Neural cell (in vitro differentiated cells): Measurements from ENCODE around the gene BCAR3. TPM values are rescaled to one million over a fixed set of nuclear protein-coding genes. Genes with fewer than 3 reads are reported as not detected.

Experiments
- H2AFZ ChIP-seq: fragments of 200-600, 300-800 bp; sonication (generic), shearing (Covaris generic); 2 replicates; pipeline ENCODE4 v1.6.0; 2014; ENCODE audit warnings: low read depth, mild to moderate bottlenecking, antibody characterized with exemption, low read length, moderate library complexity
- H3F3A ChIP-seq: fragments of 200-600 bp; shearing (Covaris generic); 2 replicates; pipeline ENCODE4 v1.6.1; 2016; ENCODE audit warnings: mild to moderate bottlenecking, moderate library complexity, mixed read lengths, antibody characterized with exemption, low read length; ENCODE audit not compliant: insufficient read depth, poor library complexity, severe bottlenecking
- H3K27ac ChIP-seq: fragments of 200-600, 300-800 bp; sonication (generic), shearing (Covaris generic); 2 replicates; pipeline ENCODE4 v1.5.1; 2014; ENCODE audit warnings: mild to moderate bottlenecking, low read length, moderate library complexity
- H3K27me3 ChIP-seq: fragments of 300-800, 200-600 bp; sonication (generic), shearing (Covaris generic); 2 replicates; pipeline ENCODE4 v1.6.0; 2014; ENCODE audit warnings: mild to moderate bottlenecking, low read depth, low read length, moderate library complexity; ENCODE audit not compliant: insufficient read depth
- H3K36me3 ChIP-seq: fragments of 300-800, 200-600 bp; sonication (generic), shearing (Covaris generic); 2 replicates; pipeline ENCODE4 v1.5.1; 2014; ENCODE audit warnings: mild to moderate bottlenecking, antibody characterized with exemption, low read length, moderate library complexity; ENCODE audit not compliant: insufficient read depth
- H3K4me2 ChIP-seq: fragments of 300-800, 200-600 bp; sonication (generic), shearing (Covaris generic); 2 replicates; pipeline ENCODE4 v1.6.0; 2014; ENCODE audit warnings: mild to moderate bottlenecking, low read length
- H3K4me3 ChIP-seq: fragments of 300-800, 200-600 bp; sonication (generic), shearing (Covaris generic); 2 replicates; pipeline ENCODE4 v1.5.1; 2014; ENCODE audit warnings: mild to moderate bottlenecking, low read length, moderate library complexity
- H3K79me2 ChIP-seq: fragments of 200-600 bp; shearing (Covaris generic); replicated peaks from 2 replicates; pipeline ENCODE4 v1.6.0; 2014; ENCODE audit warnings: mild to moderate bottlenecking, low read length, moderate library complexity; ENCODE audit not compliant: insufficient read depth
- H3K9ac ChIP-seq: fragments of 300-800, 200-600 bp; sonication (generic), shearing (Covaris generic); 2 replicates; pipeline ENCODE4 v1.6.1; 2016; ENCODE audit warnings: mild to moderate bottlenecking, low read length, mixed read lengths
- H3K9me2 ChIP-seq: fragments of 200-600 bp; shearing (Covaris generic); 2 replicates; pipeline ENCODE4 v1.6.1; 2016; ENCODE audit warnings: mild to moderate bottlenecking, low read length, mixed read lengths; ENCODE audit not compliant: insufficient read depth
- H3K9me3 ChIP-seq: fragments of 200-600, 300-800 bp; sonication (generic), shearing (Covaris generic); 2 replicates; pipeline ENCODE4 v1.6.1; 2016; ENCODE audit warnings: mild to moderate bottlenecking, mixed run types, low read length, moderate library complexity, mixed read lengths
- H4K20me1 ChIP-seq: fragments of 200-600 bp; shearing (Covaris generic); 2 replicates; pipeline ENCODE4 v1.6.1; 2016; ENCODE audit warnings: mild to moderate bottlenecking, mixed run types; ENCODE audit not compliant: insufficient read depth
- EP300 ChIP-seq: fragments of 450-650 bp; conservative IDR thresholded peaks from 2 replicates; pipeline ENCODE4 v1.6.1; 2014; ENCODE audit warnings: antibody characterized with exemption, mild to moderate bottlenecking, moderate library complexity; ENCODE audit not compliant: poor library complexity, severe bottlenecking
- EZH2 ChIP-seq: fragments of 200-600, 300-800 bp; shearing (Covaris generic), sonication (generic); IDR thresholded peaks from 2 replicates; pipeline ENCODE4 v1.6.1; 2014; ENCODE audit warnings: antibody characterized with exemption, low read length, borderline replicate concordance, mild to moderate bottlenecking; ENCODE audit not compliant: insufficient read depth, poor library complexity, severe bottlenecking
- MXI1 ChIP-seq: fragments of 450-650 bp; conservative IDR thresholded peaks from 2 replicates; pipeline ENCODE4 v1.6.1; 2014; ENCODE audit warnings: antibody characterized with exemption, mild to moderate bottlenecking; ENCODE audit not compliant: poor library complexity, severe bottlenecking
- POLR2AphosphoS5 ChIP-seq: IDR thresholded peaks from 2 replicates; pipeline ENCODE4 v1.6.1; 2012
- RAD21 ChIP-seq: fragments of 450-650 bp; conservative IDR thresholded peaks from 2 replicates; pipeline ENCODE4 v1.6.1; 2014; ENCODE audit warnings: antibody characterized with exemption, mild to moderate bottlenecking, moderate library complexity
- SMC3 ChIP-seq: fragments of 450-650 bp; conservative IDR thresholded peaks from 2 replicates; pipeline ENCODE4 v1.6.1; 2014; ENCODE audit warnings: antibody characterized with exemption, mild to moderate bottlenecking, moderate library complexity; ENCODE audit not compliant: poor library complexity
- TAF1 ChIP-seq: IDR thresholded peaks from 2 replicates; pipeline ENCODE4 v1.6.1; 2012; ENCODE audit warnings: low read depth
- polyA plus RNA-seq: library from polyadenylated mRNA; depleted of rRNA; stranded (reverse); fragments of >200 nt; gene quantifications from 2 replicates; pipeline ENCODE4 v1.2.3, GENCODE V29; 2014
- TF ChIP-seq, protein P1 (sequence below): fragments of 450-650 bp; IDR thresholded peaks from 2 replicates; pipeline ENCODE4 v1.5.1; 2014; ENCODE audit warnings: antibody characterized with exemption, mild to moderate bottlenecking, moderate library complexity; ENCODE audit not compliant: poor library complexity, severe bottlenecking
- TF ChIP-seq, protein P2 (sequence below): IDR thresholded peaks from 2 replicates; pipeline ENCODE4 v1.6.1; 2012; ENCODE audit warnings: borderline replicate concordance

Gene BCAR3
- polyA plus RNA-seq, 1 donor from 2014 or later = 2.5 TPM

DNA sequence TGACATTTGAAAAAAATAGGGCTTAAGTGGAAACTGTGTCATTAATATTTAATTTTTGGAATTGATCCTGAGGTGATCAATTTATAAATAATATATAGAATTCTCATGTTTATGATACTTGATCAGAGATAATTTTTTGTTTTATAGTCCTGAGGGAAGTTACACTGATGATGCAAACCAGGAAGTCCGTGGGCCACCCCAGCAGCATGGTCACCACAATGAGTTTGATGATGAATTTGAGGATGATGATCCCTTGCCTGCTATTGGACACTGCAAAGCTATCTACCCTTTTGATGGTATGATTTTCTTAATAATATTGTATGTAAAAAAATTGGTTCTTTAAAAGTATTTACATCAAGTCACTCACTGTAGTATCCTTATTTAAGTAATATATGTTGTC lies 132.5 kb downstream of the BCAR3 start:
- Histone ChIP-seq H3K9me3 (no peaks in the 10 kb centered on the region), H3K79me2 (no peaks in the 10 kb centered on the region), H3K4me3 (no peak overlapping the region), H3F3A (peaks cover 5% of the 10 kb centered on the region), H3K36me3 (peaks cover 11% of the 10 kb centered on the region), H3K4me2 (no peak overlapping the region), H4K20me1 (no peaks in the 10 kb centered on the region), H3K9ac (no peak overlapping the region), H3K9me2 (no peaks in the 10 kb centered on the region), H3K27ac (no peak overlapping the region), H3K27me3 (no peaks in the 10 kb centered on the region), H2AFZ (no peak overlapping the region)
- TF ChIP-seq SMC3 (no peak), MXI1 (no peak), EP300 (no peak), TAF1 (no peak), RAD21 (no peak)
- TF ChIP-seq, protein P1, sequence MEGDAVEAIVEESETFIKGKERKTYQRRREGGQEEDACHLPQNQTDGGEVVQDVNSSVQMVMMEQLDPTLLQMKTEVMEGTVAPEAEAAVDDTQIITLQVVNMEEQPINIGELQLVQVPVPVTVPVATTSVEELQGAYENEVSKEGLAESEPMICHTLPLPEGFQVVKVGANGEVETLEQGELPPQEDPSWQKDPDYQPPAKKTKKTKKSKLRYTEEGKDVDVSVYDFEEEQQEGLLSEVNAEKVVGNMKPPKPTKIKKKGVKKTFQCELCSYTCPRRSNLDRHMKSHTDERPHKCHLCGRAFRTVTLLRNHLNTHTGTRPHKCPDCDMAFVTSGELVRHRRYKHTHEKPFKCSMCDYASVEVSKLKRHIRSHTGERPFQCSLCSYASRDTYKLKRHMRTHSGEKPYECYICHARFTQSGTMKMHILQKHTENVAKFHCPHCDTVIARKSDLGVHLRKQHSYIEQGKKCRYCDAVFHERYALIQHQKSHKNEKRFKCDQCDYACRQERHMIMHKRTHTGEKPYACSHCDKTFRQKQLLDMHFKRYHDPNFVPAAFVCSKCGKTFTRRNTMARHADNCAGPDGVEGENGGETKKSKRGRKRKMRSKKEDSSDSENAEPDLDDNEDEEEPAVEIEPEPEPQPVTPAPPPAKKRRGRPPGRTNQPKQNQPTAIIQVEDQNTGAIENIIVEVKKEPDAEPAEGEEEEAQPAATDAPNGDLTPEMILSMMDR = no peak

DNA sequence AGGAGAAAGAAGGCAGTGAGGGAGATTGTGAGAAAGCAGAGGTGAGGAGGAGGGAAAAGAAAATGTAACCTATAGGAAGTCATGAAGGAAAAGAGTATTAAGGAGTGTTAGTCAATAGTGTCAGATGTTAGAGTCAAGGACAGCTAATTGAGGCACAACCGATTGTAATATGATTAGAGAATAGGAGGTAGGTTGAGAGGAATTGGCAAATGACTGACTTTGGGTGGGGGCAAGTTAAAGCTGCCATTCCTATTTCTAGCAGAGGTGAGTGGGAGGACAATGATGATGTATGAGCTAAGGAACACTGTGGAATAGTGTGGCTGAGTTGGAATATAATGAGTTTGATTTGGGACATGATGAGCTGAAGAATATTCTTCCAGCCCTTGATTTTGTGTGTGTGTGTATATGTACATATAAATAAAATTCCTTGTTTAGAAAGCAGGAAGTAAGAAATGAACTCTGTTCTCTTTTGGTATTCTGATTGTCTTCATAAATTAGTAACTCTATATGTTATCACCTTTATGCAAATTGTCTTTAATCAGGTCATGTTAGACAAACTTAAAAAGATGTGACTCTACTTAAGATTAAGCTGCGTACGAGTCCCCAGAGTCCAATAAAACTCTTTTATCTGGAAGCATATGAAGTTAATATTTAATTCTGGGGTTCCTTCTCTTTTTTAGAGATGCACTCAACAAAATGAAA lies 135.3 kb downstream of the BCAR3 start:
- no peaks in the 10 kb centered on the region for H3K79me2 ChIP-seq
- peaks cover 10% of the 10 kb centered on the region for H3K36me3 ChIP-seq
- no peaks in the 10 kb centered on the region for H3K27me3 ChIP-seq

More for the DNA sequence above, 135.3 kb downstream of the BCAR3 start:
- no peak overlapping the region for H3K4me2 ChIP-seq
- no peak overlapping the region for H2AFZ ChIP-seq
- no peaks in the 10 kb centered on the region for H3F3A ChIP-seq
- no peak overlapping the region for H3K27ac ChIP-seq
- TF ChIP-seq EP300 = no peak
- no peak for TF ChIP-seq TAF1
- TF ChIP-seq RAD21 = no peak
- TF ChIP-seq, protein P2, sequence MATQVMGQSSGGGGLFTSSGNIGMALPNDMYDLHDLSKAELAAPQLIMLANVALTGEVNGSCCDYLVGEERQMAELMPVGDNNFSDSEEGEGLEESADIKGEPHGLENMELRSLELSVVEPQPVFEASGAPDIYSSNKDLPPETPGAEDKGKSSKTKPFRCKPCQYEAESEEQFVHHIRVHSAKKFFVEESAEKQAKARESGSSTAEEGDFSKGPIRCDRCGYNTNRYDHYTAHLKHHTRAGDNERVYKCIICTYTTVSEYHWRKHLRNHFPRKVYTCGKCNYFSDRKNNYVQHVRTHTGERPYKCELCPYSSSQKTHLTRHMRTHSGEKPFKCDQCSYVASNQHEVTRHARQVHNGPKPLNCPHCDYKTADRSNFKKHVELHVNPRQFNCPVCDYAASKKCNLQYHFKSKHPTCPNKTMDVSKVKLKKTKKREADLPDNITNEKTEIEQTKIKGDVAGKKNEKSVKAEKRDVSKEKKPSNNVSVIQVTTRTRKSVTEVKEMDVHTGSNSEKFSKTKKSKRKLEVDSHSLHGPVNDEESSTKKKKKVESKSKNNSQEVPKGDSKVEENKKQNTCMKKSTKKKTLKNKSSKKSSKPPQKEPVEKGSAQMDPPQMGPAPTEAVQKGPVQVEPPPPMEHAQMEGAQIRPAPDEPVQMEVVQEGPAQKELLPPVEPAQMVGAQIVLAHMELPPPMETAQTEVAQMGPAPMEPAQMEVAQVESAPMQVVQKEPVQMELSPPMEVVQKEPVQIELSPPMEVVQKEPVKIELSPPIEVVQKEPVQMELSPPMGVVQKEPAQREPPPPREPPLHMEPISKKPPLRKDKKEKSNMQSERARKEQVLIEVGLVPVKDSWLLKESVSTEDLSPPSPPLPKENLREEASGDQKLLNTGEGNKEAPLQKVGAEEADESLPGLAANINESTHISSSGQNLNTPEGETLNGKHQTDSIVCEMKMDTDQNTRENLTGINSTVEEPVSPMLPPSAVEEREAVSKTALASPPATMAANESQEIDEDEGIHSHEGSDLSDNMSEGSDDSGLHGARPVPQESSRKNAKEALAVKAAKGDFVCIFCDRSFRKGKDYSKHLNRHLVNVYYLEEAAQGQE = no peak
- TF ChIP-seq MXI1 = no peak
- TF ChIP-seq POLR2AphosphoS5 = no peak
- TF ChIP-seq, protein P1 = no peak
- TF ChIP-seq EZH2 = no peak
- TF ChIP-seq SMC3 = no peak
- H4K20me1 ChIP-seq = no peaks in the 10 kb centered on the region
- H3K4me3 ChIP-seq = no peak overlapping the region
- no peaks in the 10 kb centered on the region for H3K9me2 ChIP-seq
- H3K9ac ChIP-seq = no peak overlapping the region
- H3K9me3 ChIP-seq = no peaks in the 10 kb centered on the region
